A673 (cell line): Measurements from ENCODE around the gene TM4SF4. TPM values are rescaled to one million over a fixed set of nuclear protein-coding genes. Genes with fewer than 3 reads are reported as not detected.

Experiments used
- BruUV-seq: library from RNA; stranded (reverse); fragments of 400-500 nt; replicated peaks from 2 replicates; lab custom pipeline; 2021; lab: Mats Ljungman, UMichigan
- CTCF ChIA-PET: fragments of 300-600 bp; sonication (Branson Sonifier 250); formaldehyde crosslinking; loops from one replicate; lab custom pipeline; 2022; ENCODE audit warnings: antibody characterized with exemption; lab: Charles Lee
- POLR2A ChIA-PET: fragments of 300-600 bp; sonication (Branson Sonifier 250); formaldehyde crosslinking; loops from one replicate; lab custom pipeline; 2022; ENCODE audit warnings: antibody characterized with exemption; ENCODE audit not compliant: low non-redundant PET; lab: Charles Lee
- DNase-seq: peaks from one replicate; pipeline ENCODE4 v3.0.0-alpha.2; 2015; ENCODE audit warnings: low spot score
- H3K27ac ChIP-seq: fragments of 200-600 bp; sonication (generic); 2 replicates; pipeline ENCODE4 v1.5.1; 2016; ENCODE audit warnings: mixed run types, low read depth, mild to moderate bottlenecking, mixed read lengths, antibody characterized with exemption, low read length; ENCODE audit not compliant: poor library complexity, severe bottlenecking
- H3K27me3 ChIP-seq: fragments of 200-600 bp; sonication (generic); replicated peaks from 2 replicates; pipeline ENCODE4 v1.6.1; 2017; ENCODE audit warnings: mixed run types, low read depth, mild to moderate bottlenecking, mixed read lengths, antibody characterized with exemption, low read length; ENCODE audit not compliant: insufficient read depth, poor library complexity
- H3K36me3 ChIP-seq: fragments of 200-600 bp; sonication (generic); 2 replicates; pipeline ENCODE4 v1.6.1; 2016; ENCODE audit warnings: mixed run types, mild to moderate bottlenecking, mixed read lengths, antibody characterized with exemption, low read length; ENCODE audit not compliant: insufficient read depth, poor library complexity, severe bottlenecking
- H3K4me1 ChIP-seq: fragments of 200-600 bp; sonication (generic); 2 replicates; pipeline ENCODE4 v1.6.1; 2017; ENCODE audit warnings: mixed run types, mild to moderate bottlenecking, mixed read lengths, antibody characterized with exemption, low read length; ENCODE audit not compliant: insufficient read depth, poor library complexity, severe bottlenecking
- H3K4me3 ChIP-seq: fragments of 200-600 bp; sonication (generic); 2 replicates; pipeline ENCODE4 v1.5.1; 2016; ENCODE audit warnings: low read depth, mixed run types, mild to moderate bottlenecking, mixed read lengths, low read length; ENCODE audit not compliant: poor library complexity, severe bottlenecking
- H3K9me3 ChIP-seq: fragments of 200-600 bp; sonication (generic); 2 replicates; pipeline ENCODE4 v1.6.1; 2016; ENCODE audit warnings: mixed run types, low read depth, mild to moderate bottlenecking, mixed read lengths, antibody characterized with exemption, low read length; ENCODE audit not compliant: poor library complexity, severe bottlenecking
- EZH2 ChIP-seq: fragments of 200-600 bp; sonication (generic); IDR thresholded peaks from 2 replicates; pipeline ENCODE4 v1.6.1; 2017; ENCODE audit warnings: borderline replicate concordance, low read depth, mild to moderate bottlenecking, mixed read lengths, antibody characterized with exemption, low read length; ENCODE audit not compliant: poor library complexity, severe bottlenecking
- intact Hi-C: fragments of 100-400 bp; cut with micrococcal nuclease; formaldehyde crosslinking; loops from one replicate; pipeline ENCODE4 v1.10.0; 2022; ENCODE audit not compliant: unreplicated experiment
- total RNA-seq: library from RNA; stranded (reverse); gene quantifications from 2 replicates; pipeline ENCODE4 v1.2.3, GENCODE V29; 2021
- TF ChIP-seq, protein P1 (sequence below): fragments of 300-800, 200-600 bp; sonication (generic); conservative IDR thresholded peaks from 2 replicates; pipeline ENCODE4 v1.5.1; 2017; ENCODE audit warnings: low read depth, mild to moderate bottlenecking, antibody characterized with exemption, low read length, moderate library complexity, mixed read lengths

TM4SF4 gene
- total RNA-seq, 1 experiment from 2014 or later: not detected

DNA sequence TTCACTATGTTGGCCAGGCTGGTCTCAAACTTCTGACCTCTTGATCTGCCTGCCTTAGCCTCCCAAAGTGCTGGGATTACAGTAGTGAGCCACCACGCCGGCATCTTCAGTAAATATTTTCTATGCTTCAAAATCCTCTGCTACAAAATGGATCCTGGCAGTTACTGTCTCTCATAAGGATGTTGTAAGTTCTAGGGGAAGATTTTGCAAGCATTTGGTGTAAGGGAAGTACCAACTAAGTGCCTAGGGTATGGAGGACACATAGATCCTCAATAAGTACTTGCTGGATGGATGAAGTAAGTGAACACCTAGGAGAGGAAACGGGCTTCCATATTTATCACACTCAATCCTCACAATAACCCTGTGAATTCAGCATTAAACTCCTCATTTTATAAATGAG, 6.6 kb downstream of the TM4SF4 start:
- POLR2A ChIA-PET: no interaction called here
- no peak overlapping the region for H3K4me3 ChIP-seq
- H3K27ac ChIP-seq: no peak overlapping the region

DNA sequence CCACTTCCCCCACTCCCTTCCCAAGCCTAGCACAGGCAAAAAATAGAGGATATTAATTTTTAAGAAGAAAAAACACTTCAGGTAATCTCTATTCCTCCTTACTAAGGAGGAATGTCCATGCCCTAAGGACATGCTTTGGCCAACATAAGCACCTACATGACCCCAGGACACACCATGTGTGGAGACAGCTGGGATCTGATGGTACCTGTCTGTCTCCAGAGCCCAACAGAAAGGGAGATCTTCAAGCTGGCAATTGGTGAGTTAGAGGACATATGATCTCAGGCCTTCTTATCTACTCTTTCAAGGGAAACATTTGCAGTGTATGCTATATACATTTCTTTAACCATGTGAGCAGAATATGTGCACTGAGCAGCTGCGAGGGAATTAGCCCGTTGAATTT, 7.0 kb downstream of the TM4SF4 start:
- POLR2A ChIA-PET: no interaction called here
- no peak for DNase-seq
- intact Hi-C loops: loop anchor here (2.0 to 10.0 kb wide), 3 partner anchors 89 to 524 kb away; no protein-coding TSS in a partner anchor
- Histone ChIP-seq H3K4me3 (no peak overlapping the region), H3K27ac (no peak overlapping the region), H3K36me3 (no peaks in the 10 kb centered on the region), H3K27me3 (no peaks in the 10 kb centered on the region), H3K4me1 (no peaks in the 10 kb centered on the region), H3K9me3 (no peaks in the 10 kb centered on the region)
- CTCF ChIA-PET: no interaction called here
- TF ChIP-seq, protein P1, sequence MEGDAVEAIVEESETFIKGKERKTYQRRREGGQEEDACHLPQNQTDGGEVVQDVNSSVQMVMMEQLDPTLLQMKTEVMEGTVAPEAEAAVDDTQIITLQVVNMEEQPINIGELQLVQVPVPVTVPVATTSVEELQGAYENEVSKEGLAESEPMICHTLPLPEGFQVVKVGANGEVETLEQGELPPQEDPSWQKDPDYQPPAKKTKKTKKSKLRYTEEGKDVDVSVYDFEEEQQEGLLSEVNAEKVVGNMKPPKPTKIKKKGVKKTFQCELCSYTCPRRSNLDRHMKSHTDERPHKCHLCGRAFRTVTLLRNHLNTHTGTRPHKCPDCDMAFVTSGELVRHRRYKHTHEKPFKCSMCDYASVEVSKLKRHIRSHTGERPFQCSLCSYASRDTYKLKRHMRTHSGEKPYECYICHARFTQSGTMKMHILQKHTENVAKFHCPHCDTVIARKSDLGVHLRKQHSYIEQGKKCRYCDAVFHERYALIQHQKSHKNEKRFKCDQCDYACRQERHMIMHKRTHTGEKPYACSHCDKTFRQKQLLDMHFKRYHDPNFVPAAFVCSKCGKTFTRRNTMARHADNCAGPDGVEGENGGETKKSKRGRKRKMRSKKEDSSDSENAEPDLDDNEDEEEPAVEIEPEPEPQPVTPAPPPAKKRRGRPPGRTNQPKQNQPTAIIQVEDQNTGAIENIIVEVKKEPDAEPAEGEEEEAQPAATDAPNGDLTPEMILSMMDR: no peak
- TF ChIP-seq EZH2: no peak
- BruUV-seq: no TSS peak

More for the DNA sequence above, 6.6 kb downstream of the TM4SF4 start:
- intact Hi-C loops: loop anchor here (2.0 to 10.0 kb wide), 3 partner anchors 88 to 524 kb away; no protein-coding TSS in a partner anchor
- H3K4me1 ChIP-seq: no peaks in the 10 kb centered on the region
- no peaks in the 10 kb centered on the region for H3K27me3 ChIP-seq
- TF ChIP-seq EZH2: no peak
- TF ChIP-seq, protein P1: no peak
- BruUV-seq: no TSS peak
- CTCF ChIA-PET: no interaction called here
- DNase-seq: no peak
- H3K36me3 ChIP-seq: no peaks in the 10 kb centered on the region
- H3K9me3 ChIP-seq: no peaks in the 10 kb centered on the region

DNA sequence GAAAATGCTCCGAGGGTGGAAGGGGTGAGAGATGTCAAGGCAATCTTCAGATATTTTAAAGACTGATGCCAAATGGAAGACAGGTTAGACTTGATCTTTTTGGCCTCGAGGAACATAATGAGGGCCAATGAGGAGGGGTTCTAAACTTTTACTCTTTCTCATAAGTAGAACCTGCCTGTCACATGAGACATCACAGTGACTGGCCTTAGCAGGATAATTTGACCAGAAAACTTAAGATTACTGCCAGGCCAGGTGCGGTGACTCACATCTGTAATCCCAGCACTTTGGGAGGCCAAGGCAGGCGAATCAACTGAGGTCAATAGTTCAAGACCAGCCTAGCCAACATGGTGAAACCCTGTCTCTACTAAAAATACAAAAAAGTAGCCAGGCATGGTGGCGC, 12.2 kb downstream of the TM4SF4 start:
- no peak for DNase-seq
- TF ChIP-seq, protein P1: no peak
- TF ChIP-seq EZH2: no peak
- Histone ChIP-seq H3K36me3 (no peaks in the 10 kb centered on the region), H3K27me3 (peaks cover 2% of the 10 kb centered on the region), H3K9me3 (no peaks in the 10 kb centered on the region), H3K4me1 (no peaks in the 10 kb centered on the region), H3K4me3 (no peak overlapping the region), H3K27ac (no peak overlapping the region)
- ChIA-PET CTCF (no interaction called here), POLR2A (no interaction called here)
- BruUV-seq: no TSS peak
- intact Hi-C loops: loop anchor here (5.0 to 10.0 kb wide), 2 partner anchors 212 to 364 kb away; no protein-coding TSS in a partner anchor
